Cardiac muscle cell (in vitro differentiated cells and primary cell): ENCODE measurements around the gene B4GALT5. TPM values are rescaled to one million over a fixed set of nuclear protein-coding genes. Genes with fewer than 3 reads are reported as not detected.
"Not testable (repeated sequence)": the region's sequence is repeated elsewhere in the genome, so short reads cannot be mapped to it uniquely, and the experiment has no call there.

Experiments
- DNase-seq, 2 donors: peaks; one replicate each; pipeline versions ENCODE4 v3.0.0 to v3.0.0-alpha.2; 2010 to 2017; ENCODE audit warnings: low read depth in 1 of 2, low spot score in 1 of 2
- H3K27ac ChIP-seq: fragments of 200-600 bp; sonication (generic); 2 replicates; pipeline ENCODE4 v1.5.1; 2016
- H3K27me3 ChIP-seq: fragments of 200-600 bp; sonication (generic); 2 replicates; pipeline ENCODE4 v1.6.0; 2016; ENCODE audit warnings: control low read depth
- H3K36me3 ChIP-seq: fragments of 200-600 bp; sonication (generic); 2 replicates; pipeline ENCODE4 v1.5.1; 2016; ENCODE audit warnings: control low read depth
- H3K4me1 ChIP-seq: fragments of 200-600 bp; sonication (generic); 2 replicates; pipeline ENCODE4 v1.8.1; 2017; ENCODE audit warnings: low read depth, mild to moderate bottlenecking, mixed run types
- H3K4me3 ChIP-seq: fragments of 200-600 bp; sonication (generic); 2 replicates; pipeline ENCODE4 v1.5.1; 2016; ENCODE audit warnings: mild to moderate bottlenecking
- H3K9me3 ChIP-seq: fragments of 200-600 bp; sonication (generic); 2 replicates; pipeline ENCODE4 v1.5.1; 2017; ENCODE audit warnings: low read depth, mild to moderate bottlenecking, control low read depth
- polyA plus RNA-seq: library from polyadenylated mRNA; unstranded; fragments of >200 nt; fragmentation: Nextera tagmentation; extraction: Ambion mirVana; gene quantifications from 2 replicates; pipeline ENCODE4 v1.2.1, GENCODE V29; 2016
- total RNA-seq: library from RNA; depleted of rRNA; stranded (reverse); fragments of >200 nt; gene quantifications from 2 replicates; pipeline ENCODE4 v1.2.3, GENCODE V29; 2016
- TF ChIP-seq, protein P1 (sequence below): IDR thresholded peaks from 2 replicates; pipeline ENCODE4 v1.5.1; 2012; ENCODE audit warnings: low read depth, mild to moderate bottlenecking, low read length

The B4GALT5 gene
- total and polyA plus RNA-seq, 2 experiments from 2014 or later = 11.5 to 26.5 TPM

DNA sequence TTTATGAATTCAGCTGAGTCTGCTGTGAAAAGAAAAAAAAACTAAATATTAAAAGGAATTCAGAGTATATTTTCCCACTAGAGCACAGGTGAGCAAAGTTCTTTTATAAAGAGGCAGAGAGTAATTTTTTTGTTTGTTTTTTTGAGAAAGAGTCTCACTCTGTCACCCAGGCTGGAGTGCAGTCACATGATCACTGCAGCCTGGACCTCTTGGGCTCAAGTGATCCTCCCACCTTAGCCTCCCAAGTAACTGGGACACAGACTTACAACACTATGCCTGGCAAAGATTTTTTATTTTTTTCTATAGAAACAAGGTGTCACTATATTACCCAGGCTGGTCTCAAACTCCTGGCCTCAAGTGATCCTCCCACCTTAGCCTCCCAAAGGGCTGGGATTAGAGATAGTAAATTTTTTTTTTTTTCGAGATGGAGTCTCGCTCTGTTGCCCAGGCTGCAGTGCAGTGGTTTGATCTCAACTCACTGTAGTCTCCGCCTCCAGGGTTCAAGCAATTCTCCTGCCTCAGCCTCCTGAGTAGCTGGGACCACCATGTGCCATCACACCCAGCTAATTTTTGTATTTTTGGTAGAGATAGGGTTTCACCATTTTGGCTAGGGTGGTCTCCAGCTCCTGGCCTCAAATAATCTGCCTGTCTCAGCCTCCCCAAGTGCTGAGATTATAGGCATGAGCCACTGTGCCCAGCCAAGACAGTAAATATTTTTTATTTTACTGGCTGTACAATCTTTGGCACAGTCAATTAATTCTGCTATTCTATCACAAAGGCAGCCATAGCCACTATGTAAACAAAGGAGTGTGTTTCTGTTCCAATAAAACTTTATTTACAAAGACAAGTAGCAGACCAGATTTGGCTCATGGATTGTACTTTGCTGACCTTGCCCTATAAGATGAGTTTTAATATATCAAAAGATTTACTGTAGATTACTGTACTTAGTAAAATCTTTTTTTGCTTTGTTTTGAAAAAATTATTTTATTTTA is 14.5 kb upstream of the B4GALT5 start:
- TF ChIP-seq, protein P1, sequence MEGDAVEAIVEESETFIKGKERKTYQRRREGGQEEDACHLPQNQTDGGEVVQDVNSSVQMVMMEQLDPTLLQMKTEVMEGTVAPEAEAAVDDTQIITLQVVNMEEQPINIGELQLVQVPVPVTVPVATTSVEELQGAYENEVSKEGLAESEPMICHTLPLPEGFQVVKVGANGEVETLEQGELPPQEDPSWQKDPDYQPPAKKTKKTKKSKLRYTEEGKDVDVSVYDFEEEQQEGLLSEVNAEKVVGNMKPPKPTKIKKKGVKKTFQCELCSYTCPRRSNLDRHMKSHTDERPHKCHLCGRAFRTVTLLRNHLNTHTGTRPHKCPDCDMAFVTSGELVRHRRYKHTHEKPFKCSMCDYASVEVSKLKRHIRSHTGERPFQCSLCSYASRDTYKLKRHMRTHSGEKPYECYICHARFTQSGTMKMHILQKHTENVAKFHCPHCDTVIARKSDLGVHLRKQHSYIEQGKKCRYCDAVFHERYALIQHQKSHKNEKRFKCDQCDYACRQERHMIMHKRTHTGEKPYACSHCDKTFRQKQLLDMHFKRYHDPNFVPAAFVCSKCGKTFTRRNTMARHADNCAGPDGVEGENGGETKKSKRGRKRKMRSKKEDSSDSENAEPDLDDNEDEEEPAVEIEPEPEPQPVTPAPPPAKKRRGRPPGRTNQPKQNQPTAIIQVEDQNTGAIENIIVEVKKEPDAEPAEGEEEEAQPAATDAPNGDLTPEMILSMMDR = no peak
- Histone ChIP-seq H3K9me3 (no peaks in the 10 kb centered on the region), H3K4me1 (no peaks in the 10 kb centered on the region), H3K27ac (no peak overlapping the region), H3K36me3 (no peaks in the 10 kb centered on the region), H3K4me3 (no peak overlapping the region), H3K27me3 (no peaks in the 10 kb centered on the region)
- no peak for DNase-seq

DNA sequence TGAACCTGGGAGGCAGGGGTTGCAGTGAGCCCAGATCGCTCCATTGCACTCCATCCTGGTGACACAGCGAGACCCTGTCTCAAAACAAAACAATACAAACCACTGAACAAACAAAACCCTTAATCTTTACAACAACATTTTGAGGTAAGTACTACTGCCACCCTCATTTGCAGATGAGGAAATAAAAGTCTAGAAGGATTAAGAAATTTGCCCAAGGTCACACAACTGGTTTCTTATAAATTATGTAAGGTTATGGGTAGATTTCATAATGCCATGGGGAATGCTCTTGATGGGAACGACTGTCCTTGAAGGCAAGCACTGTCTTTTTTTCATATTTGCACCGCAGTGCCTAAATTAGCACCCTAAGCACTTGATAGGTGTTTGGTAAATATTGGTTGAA is 13.8 kb upstream of the B4GALT5 start:
- H3K27ac ChIP-seq = no peak overlapping the region
- H3K4me1 ChIP-seq = no peaks in the 10 kb centered on the region
- H3K36me3 ChIP-seq = no peaks in the 10 kb centered on the region
- TF ChIP-seq, protein P1 = no peak
- H3K27me3 ChIP-seq = no peaks in the 10 kb centered on the region
- DNase-seq = no peak
- H3K9me3 ChIP-seq = no peaks in the 10 kb centered on the region
- H3K4me3 ChIP-seq = no peak overlapping the region

DNA sequence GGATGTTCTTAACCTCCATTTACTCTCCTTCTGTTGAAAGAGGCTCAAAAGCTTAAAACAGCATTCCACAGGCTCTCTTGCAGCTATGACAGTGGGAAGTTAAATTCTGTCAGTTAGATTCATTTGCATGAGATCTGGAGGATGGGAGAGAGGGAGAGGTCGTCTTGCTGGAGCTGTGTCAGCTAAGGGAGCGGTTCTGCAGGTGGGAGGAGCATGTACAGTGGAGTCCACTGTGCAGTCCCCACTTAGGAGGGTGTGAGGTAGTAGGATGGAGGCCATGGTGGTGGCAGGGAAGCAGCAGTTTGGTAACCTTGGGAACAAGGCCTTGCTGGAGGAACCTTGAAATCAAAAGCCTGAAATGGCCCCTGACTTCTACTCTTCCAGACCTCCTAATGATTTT is 12.0 kb upstream of the B4GALT5 start:
- no peak overlapping the region for H3K27ac ChIP-seq
- H3K27me3 ChIP-seq = no peaks in the 10 kb centered on the region
- DNase-seq = no peak
- no peaks in the 10 kb centered on the region for H3K36me3 ChIP-seq
- no peak overlapping the region for H3K4me3 ChIP-seq
- no peaks in the 10 kb centered on the region for H3K4me1 ChIP-seq
- H3K9me3 ChIP-seq = no peaks in the 10 kb centered on the region
- TF ChIP-seq, protein P1 = no peak

DNA sequence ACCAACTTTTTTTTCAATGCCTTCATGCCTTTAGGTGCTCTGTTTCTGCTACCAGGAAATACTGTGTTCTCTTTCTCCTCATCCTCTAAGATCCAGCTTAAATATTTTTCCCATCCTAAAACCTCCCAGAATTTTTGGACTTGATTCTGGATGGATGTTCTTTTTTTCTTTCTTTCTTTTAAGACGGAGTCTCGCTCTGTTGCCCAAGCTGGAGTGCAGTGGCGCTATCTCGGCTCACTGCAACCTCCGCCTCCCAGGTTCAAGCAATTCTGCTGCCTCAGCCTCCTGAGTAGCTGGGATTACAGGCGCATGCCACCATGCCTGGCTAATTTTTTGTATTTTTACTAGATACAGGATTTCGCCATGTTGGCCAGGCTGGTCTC is 11.5 kb upstream of the B4GALT5 start:
- not testable (repeated sequence) for H3K4me3 ChIP-seq, H3K27ac ChIP-seq, DNase-seq, H3K4me1 ChIP-seq, H3K27me3 ChIP-seq, H3K36me3 ChIP-seq, H3K9me3 ChIP-seq

DNA sequence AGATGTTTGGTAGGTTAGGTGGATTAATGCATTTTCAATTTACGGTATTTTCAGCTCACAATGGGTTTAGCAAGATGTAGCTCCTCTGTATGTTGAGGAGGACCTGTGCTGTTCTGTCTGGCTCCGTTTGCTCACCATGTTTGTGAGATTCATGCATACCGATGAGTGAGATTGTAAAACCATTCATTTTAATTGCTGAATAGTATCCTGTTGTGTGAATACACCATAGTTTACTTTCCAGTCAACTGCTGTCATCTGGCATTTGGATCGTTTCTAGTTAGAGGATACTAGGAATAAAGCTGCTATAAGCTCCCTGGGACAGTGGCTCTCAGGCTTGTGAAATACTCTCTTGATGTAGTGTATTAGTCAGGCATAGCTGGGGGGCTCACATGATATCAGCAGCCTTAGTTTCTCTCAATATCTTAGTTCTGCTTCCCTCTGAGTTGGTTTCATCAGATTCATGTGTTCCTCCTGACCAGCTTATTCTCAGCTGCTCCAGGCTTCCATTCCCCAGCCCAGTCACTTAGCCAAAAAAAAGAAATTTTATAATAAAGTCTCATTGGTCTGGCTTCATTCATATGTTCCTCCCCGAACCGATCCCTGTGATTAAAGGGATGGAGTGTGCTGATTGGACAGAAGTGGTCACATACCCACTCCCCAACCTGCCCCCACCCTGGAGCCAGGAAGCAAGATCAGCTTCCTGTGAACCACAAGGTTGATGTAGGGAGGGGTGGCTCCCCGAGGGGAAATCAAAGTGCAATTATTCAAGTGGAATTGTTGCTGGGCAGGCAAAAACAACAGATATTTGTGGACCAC is 10.9 kb upstream of the B4GALT5 start:
- no peak overlapping the region for H3K27ac ChIP-seq
- peak in 1 of 2 donors; percentile 68 for DNase-seq

DNA sequence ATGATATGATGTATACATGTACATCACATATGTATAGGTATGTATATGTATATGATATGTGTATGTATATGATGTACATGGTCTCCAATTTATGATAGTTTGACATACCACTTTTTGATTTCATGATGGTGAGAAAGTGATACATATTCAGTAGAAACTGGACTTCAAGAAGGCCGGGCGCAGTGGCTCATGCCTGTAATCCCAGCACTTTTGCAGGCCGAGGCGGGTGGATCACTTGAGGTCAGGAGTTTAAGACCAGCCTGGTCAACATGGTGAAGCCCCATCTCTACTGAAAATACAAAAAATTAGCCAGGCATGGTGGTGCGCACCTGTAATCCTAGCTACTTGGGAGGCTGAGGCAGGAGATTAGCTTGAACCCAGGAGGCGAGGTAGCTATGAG is 10.1 kb upstream of the B4GALT5 start:
- not testable (repeated sequence) for H3K4me1 ChIP-seq, H3K4me3 ChIP-seq, H3K36me3 ChIP-seq, DNase-seq, H3K27me3 ChIP-seq, H3K27ac ChIP-seq, H3K9me3 ChIP-seq

More for the DNA sequence above, 10.9 kb upstream of the B4GALT5 start:
- Histone ChIP-seq H3K4me3 (no peak overlapping the region), H3K36me3 (no peaks in the 10 kb centered on the region), H3K4me1 (no peaks in the 10 kb centered on the region), H3K9me3 (no peaks in the 10 kb centered on the region), H3K27me3 (no peaks in the 10 kb centered on the region)
- TF ChIP-seq, protein P1 = no peak

DNA sequence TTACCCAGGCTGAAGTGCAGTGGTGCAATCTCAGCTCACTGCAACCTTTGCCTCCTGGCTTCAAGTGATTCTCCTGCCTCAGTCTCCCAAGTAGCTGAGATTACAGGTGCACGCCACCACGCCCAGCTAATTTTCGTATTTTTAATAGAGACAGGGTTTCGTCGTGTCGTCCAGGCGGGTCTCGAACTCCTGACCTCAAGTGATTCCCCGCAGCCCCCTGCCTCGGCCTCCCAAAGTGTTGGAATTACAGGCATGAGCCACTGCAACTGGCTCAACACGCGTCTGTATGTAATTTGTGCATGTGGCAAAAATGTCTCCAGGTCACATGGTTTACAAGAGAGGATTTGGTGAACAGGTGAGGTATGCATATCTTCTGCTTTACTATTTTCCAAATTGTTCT is 7.6 kb upstream of the B4GALT5 start:
- H3K9me3 ChIP-seq, H3K4me1 ChIP-seq, H3K27me3 ChIP-seq, H3K27ac ChIP-seq, H3K36me3 ChIP-seq, DNase-seq, H3K4me3 ChIP-seq: not testable (repeated sequence)
